ENCODE results near the gene GPR89B. TPM values are rescaled to one million over a fixed set of nuclear protein-coding genes. Genes with fewer than 3 reads are reported as not detected.

GPR89B gene
- total RNA-seq, 6 experiments from 2014 or later = 10.9 to 14.7 (median 12.3) TPM

DNA sequence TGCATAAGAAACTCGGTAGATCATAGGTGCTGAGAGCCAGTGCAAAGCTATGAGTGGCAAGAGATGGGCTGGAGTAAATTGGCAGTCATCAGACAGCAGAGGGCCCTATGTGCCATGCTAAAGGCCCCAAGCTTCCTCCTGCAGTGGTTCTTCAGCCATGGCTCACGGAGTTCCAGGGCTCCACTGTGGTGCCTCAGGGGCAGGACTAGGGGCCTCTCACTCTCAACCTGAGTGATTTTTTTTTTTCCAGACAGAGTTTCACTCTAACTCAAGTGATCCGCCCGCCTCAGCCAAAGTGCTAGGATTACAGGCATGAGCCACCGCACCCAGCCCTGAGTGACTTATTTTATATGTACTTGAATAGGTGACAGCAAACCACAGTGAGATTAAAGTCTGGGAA, 36.0 kb upstream of the GPR89B start:
- no peak for DNase-seq
- Mint-ChIP-seq H3K27me3 (ENCODE audit: insufficient read depth) (peaks cover 11% of the 10 kb centered on the region), H3K36me3 (ENCODE audit: low read depth) (no peaks in the 10 kb centered on the region), H3K27ac (no peak overlapping the region), H3K4me3 (peak overlapping the region; percentile 15; the same call in 1 of the 2 replicates), H3K4me1 (ENCODE audit: low read depth) (peaks cover 8% of the 10 kb centered on the region; the same call in 1 of the 2 replicates), H3K9me3 (no peaks in the 10 kb centered on the region)
- TF ChIP-seq, protein P1, sequence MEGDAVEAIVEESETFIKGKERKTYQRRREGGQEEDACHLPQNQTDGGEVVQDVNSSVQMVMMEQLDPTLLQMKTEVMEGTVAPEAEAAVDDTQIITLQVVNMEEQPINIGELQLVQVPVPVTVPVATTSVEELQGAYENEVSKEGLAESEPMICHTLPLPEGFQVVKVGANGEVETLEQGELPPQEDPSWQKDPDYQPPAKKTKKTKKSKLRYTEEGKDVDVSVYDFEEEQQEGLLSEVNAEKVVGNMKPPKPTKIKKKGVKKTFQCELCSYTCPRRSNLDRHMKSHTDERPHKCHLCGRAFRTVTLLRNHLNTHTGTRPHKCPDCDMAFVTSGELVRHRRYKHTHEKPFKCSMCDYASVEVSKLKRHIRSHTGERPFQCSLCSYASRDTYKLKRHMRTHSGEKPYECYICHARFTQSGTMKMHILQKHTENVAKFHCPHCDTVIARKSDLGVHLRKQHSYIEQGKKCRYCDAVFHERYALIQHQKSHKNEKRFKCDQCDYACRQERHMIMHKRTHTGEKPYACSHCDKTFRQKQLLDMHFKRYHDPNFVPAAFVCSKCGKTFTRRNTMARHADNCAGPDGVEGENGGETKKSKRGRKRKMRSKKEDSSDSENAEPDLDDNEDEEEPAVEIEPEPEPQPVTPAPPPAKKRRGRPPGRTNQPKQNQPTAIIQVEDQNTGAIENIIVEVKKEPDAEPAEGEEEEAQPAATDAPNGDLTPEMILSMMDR (IDR thresholded peaks at IDR 0.05) = no peak

DNA sequence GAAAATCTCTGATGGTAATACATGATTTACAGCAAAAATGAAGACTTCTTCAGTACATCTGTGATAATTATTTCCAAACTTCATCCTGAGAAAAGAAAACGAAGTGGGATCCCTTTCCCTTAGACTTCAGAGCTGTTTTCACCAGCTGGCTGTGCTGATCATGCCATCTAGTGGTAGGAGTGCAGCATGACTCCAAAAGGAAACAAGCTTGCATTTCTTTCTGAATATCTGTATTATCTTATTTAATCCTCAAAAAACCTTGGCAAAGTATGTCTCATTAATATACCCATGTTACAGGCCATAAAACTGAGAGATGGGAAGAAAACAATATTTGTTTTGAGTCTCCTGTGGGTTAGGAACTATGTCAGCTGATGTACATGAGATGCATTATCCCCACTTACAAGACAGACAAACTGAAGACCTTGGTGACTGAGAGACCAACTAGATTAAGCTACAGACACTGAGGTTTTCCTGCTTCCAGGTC, 35.4 kb upstream of the GPR89B start:
- peaks cover 8% of the 10 kb centered on the region; the same call in 1 of the 2 replicates for H3K4me1 Mint-ChIP-seq (ENCODE audit: low read depth)
- no peaks in the 10 kb centered on the region for H3K9me3 Mint-ChIP-seq
- H3K27ac Mint-ChIP-seq = no peak overlapping the region
- peak overlapping the region; percentile 15; the same call in 1 of the 2 replicates for H3K4me3 Mint-ChIP-seq
- DNase-seq = peak; percentile 55
- peaks cover 14% of the 10 kb centered on the region for H3K27me3 Mint-ChIP-seq (ENCODE audit: insufficient read depth)
- no peaks in the 10 kb centered on the region for H3K36me3 Mint-ChIP-seq (ENCODE audit: low read depth)
- TF ChIP-seq, protein P1 (IDR thresholded peaks at IDR 0.05) = peak; percentile 98

DNA sequence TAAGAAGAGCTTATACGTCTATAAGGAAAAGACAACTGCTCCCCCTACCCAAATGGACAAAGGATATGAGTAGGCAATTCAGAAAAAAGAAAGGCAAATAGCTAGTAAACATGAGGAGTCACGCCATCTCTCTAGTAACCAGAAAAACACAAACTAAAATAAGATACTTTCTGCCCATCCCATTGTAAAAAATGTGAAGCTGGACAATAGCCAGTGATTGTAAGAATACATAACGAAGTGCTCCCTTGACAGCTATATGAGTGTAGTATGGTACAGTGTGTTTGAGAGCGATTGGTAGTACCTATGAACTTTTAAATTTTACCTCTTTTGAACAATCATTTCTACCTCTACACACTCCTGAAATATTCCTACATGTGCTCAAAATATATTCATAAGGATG, 33.1 kb upstream of the GPR89B start:
- Mint-ChIP-seq H3K27me3 (ENCODE audit: insufficient read depth) (peaks cover 19% of the 10 kb centered on the region), H3K36me3 (ENCODE audit: low read depth) (no peaks in the 10 kb centered on the region), H3K27ac (no peak overlapping the region), H3K4me3 (no peak overlapping the region), H3K9me3 (no peaks in the 10 kb centered on the region), H3K4me1 (ENCODE audit: low read depth) (peaks cover 3% of the 10 kb centered on the region; the same call in 1 of the 2 replicates)
- no peak for DNase-seq
- TF ChIP-seq, protein P1 (IDR thresholded peaks at IDR 0.05) = no peak

DNA sequence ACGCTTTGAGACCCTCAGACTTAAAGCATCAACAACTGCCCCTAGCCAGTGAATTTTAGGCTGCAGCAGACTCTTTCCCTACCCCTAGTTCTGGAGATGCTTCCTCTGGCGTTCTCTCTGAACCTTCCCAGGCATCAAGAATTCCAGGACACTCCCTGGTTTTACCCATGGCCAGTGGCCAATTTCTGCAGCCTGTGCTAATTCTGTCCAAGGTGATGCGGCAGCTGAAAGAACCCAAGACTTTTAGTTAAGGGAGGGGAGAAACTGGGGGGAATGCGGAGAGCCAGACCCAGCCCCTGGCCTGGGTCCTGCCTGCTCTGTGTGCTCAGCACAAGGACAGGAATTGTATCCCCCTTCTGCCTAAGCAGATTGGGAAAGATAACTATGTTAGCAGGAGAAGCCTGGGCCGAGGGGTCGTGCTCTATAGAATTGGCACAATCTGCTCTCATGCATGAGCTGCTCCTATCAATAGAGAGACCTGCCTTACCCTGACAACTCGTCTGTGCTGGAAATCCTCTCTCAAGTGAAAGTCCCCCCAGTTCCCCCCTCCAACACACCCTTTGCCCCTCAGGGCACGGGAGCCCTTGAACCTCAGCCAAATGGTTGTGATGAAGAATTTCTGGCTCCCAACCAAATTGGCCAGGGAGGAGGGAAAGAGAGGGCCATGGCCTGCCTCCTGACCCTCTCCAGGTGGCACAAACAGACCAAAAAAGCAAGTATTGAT, 31.0 kb upstream of the GPR89B start:
- H3K9me3 Mint-ChIP-seq = no peaks in the 10 kb centered on the region
- DNase-seq = no peak
- no peak overlapping the region for H3K4me3 Mint-ChIP-seq
- TF ChIP-seq, protein P1 (IDR thresholded peaks at IDR 0.05) = no peak
- H3K27me3 Mint-ChIP-seq (ENCODE audit: insufficient read depth) = peaks cover 20% of the 10 kb centered on the region
- no peak overlapping the region for H3K27ac Mint-ChIP-seq
- H3K36me3 Mint-ChIP-seq (ENCODE audit: low read depth) = no peaks in the 10 kb centered on the region
- H3K4me1 Mint-ChIP-seq (ENCODE audit: low read depth) = no peaks in the 10 kb centered on the region

DNA sequence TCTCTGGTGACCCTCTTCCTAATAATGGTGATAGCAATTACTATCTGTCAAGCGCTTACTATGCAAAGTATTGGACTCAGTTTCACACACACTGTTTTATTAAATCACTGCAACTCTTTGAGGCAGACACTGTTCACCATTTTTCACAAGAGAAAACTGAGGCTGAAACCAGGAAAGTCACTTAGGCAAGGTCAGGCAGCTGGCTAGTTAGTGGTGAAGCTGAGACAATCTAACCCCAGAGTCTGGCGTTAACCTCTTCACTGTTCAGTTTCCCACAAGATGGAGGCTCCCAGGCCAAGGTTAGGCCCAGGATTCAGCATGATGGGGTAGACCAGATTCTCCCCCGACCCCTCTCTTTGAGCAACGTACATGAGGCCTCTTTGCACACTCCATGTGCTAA, 30.4 kb upstream of the GPR89B start:
- Mint-ChIP-seq H3K27ac (no peak overlapping the region), H3K27me3 (ENCODE audit: insufficient read depth) (peaks cover 21% of the 10 kb centered on the region), H3K4me3 (no peak overlapping the region), H3K36me3 (ENCODE audit: low read depth) (no peaks in the 10 kb centered on the region), H3K9me3 (no peaks in the 10 kb centered on the region), H3K4me1 (ENCODE audit: low read depth) (no peaks in the 10 kb centered on the region)
- TF ChIP-seq, protein P1 (IDR thresholded peaks at IDR 0.05) = no peak
- no peak for DNase-seq

Measured in HFFc6 (cell line).